GM10847 (cell line): ENCODE data around the gene PRR3.

ENCODE experiments used
- POLR2A ChIP-seq: IDR thresholded peaks from 2 replicates; pipeline ENCODE4 v1.6.1; 2011; ENCODE audit not compliant: insufficient read length; ENCODE audit errors: extremely low read depth

The PRR3 gene

DNA sequence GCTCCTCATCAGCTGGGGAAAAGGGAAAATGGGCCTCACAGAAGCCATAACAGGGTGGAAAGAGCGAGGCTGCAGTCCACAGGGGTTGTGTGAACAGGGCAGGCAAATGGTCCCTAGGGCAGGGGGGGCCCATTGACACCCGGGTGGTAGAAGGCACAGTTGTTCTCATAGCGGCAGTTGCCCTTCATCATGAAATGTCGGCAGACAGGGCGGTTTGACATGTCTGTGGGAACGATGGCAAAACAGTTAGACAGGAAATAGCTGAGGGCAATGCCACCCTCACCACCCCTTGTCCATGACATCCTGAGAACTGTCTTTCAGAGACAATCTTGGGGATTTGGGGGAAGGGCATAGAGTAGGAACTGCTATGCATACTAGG lies 44.3 kb downstream of the PRR3 start:
- TF ChIP-seq POLR2A = no peak

DNA sequence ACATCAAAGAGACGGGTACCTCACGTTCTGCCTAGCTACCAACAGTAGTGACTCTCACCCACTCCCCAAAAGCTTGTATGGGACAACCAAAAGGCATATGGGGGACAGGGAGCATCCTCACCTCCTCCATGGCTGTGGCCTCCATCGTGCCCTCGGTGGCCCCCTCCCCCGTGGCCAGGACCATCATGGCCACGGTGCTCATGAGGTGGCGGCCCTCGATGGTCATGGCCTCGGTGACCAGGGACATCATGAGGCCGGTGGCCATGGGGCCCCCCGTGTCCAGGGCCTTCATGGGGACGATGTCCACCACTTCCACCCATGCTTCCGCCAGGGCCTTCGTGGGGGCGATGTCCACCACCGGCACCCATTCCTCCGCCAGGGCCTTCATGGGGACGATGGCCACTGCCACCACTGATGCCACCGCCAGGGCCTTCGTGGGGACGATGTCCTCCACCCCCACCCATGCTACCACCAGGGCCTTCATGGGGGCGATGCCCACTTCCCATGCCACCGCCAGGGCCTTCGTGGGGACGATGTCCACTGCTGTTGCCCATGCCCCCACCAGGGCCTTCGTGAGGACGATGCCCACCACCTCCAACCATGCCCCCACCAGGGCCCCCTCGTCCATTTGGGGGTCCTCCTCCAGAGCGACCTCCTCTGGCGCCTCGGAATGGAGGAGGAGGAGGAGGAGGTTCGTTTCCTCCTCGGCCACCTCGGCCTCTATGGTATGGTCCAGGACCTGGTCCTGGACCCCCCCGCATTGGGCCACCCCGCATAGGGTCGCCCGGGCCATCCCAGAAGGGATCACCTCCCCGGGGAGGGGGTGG lies 44.9 kb downstream of the PRR3 start:
- no peak for TF ChIP-seq POLR2A

DNA sequence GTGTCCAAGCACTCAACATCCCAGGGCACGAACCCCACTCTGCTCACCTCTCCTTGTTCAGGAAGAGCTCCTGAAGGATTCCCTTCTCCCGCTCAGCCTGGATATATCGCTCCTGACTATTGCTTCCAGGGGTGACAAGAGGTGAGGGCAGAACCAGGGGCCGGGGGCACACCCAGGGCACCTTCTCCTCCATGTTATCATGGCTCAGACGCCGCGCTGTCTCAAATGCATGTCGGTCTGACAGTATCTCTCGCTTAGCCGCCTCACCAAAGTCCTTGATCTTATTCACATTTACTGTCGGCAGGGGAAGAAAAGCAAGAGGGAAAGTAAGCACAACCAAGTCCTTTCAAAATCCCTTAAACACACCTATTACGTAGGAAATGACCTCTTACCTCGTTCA lies 46.9 kb downstream of the PRR3 start:
- TF ChIP-seq POLR2A = no peak

DNA sequence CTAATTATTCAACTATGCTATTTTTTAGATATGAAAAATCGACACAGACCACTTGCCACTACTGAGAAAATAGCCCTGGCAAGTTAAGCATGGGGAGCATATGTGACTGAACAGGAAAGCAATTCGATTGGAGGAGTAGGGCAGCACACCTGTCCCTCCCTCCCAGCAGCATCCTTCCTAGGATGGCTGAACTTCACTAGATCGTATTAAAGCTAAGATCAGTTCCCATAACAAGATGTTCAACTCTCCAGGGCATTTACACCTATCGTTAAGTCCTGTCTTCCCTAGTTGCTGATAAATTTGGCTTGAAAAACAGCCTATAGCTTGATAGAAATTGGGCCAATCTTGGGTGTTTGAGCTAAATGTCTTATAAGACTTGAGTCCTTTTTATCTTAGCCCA lies 53.0 kb downstream of the PRR3 start:
- no peak for TF ChIP-seq POLR2A

DNA sequence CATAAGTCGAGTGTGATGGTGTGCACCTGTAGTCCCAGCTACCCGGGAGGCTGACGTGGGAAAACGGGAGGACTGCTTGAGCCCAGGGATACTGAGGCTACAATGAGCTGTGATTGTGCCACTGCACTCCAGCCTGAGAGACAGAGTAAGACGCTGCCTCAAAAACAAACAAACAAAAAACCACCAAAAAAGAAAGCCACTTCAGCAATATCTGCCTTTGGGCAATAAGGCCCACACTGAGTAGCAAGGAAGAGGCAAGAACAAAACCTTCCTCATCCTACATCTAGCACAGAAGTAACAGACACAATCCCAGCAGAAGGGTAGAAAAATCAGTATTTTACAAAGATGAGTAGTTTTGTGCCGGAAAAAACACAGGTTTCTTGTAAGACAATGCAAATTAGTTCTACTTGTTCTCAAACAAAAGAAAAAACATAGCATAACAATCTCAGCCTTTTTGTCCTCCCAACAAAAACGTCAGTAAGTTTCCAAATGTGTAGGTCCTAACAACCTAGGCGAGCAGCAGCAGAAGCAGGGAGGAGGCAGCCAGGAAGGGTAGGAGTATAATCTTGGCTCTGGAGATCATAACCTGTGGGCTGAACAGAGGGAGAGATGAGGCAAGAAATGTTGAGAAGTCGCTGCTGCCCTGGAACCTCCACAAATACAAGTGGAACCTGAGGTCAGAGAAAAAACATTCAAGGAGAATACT lies 54.2 kb downstream of the PRR3 start:
- no peak for TF ChIP-seq POLR2A

DNA sequence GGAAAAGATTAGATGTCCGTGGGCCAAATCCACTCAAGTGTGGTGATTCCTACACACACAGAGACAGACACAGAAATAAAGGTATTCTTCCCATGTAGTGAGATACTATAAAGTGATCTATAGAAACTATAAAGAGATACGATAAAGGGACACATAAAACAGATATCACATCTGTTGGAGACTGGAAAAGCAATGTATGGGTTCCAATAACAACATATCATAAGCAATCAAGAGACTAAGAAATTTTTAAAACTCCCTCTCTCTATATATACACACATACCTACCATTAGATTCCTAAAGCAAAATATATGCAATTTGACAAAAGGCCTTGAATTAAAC lies 54.7 kb downstream of the PRR3 start:
- no peak for TF ChIP-seq POLR2A

DNA sequence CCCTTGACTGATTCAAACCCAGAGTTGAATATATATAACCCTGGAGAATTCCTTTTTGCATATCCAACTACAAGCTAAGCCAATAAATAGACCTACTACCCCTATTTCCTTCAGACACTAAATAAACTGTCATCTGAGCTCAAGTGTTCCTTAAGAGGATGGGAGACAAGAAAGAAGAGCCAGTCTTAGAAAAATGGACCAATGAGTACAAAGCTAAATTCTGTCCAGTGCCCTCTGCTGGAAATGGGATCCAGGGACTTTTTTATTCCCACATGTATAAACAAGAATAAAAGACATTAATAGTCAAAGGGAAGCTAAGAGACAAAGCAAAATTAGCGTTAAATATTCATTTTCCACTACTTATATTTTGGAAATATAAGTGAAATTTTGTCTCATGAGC lies 55.1 kb downstream of the PRR3 start:
- no peak for TF ChIP-seq POLR2A

DNA sequence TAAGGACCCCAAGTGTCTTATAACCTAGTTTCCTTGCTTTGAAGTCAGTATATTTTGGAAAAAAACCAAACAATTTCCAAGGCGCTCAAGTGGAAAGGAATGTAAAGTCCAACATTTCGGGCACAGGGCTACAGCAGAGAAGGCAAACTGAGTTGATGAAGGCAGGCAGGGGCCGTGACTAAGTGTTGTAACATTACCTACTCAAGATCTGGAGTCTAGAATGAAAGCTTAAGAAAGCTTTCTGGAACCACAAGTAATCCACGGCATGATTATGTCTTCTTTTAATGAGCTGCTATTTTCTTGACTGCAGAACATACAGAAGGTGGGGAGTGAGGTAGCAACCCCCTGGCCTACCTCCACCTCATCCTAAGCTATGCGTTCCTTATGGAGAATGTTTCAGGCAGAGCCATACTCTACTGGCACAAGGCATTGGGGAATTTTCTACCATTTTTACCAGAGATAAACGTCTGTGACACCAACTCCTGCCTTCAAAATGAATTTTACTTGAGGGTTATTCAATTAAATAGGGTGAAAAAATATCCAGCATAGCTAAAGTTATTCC lies 55.7 kb downstream of the PRR3 start:
- TF ChIP-seq POLR2A = no peak
